ENCODE measurements around the gene PSMA8.
A peak's percentile ranks its signal among the peaks of the same experiment; 100 is the strongest.
"Not testable (repeated sequence)": the region's sequence is repeated elsewhere in the genome, so short reads cannot be mapped to it uniquely, and the experiment has no call there.

Gene PSMA8

GRCh38 chr18:26225915-26226228 is 92.2 kb downstream of the PSMA8 start:
- H3K36me3 Mint-ChIP-seq (ENCODE audit: insufficient read depth) = peaks cover 14% of the 10 kb centered on the region
- peaks cover 32% of the 10 kb centered on the region for H3K4me1 Mint-ChIP-seq
- H3K4me3 Mint-ChIP-seq = peak overlapping the region; percentile 91
- H3K27me3 Mint-ChIP-seq = no peaks in the 10 kb centered on the region
- ATAC-seq (replicated peaks; ENCODE audit: extremely low read depth, poor library complexity, severe bottlenecking) (no peak), DNase-seq (ENCODE audit: low spot score in 2 of 2) (no peak)
- H3K9me3 Mint-ChIP-seq = no peaks in the 10 kb centered on the region
- H3K27ac Mint-ChIP-seq (ENCODE audit: low read depth) = peak overlapping the region; percentile 94

- no peaks in the 10 kb centered on the region for H3K9me3 Mint-ChIP-seq
- peak within 1 kb of the TSS; percentile 91 for H3K4me3 Mint-ChIP-seq
- DNase-seq (ENCODE audit: low spot score in 2 of 2) = peak; percentile 82 to 86
- peak; percentile 87 for ATAC-seq (replicated peaks; ENCODE audit: extremely low read depth, poor library complexity, severe bottlenecking)
- H3K4me1 Mint-ChIP-seq = peaks cover 32% of the 10 kb centered on the region
- no peaks in the 10 kb centered on the region for H3K27me3 Mint-ChIP-seq
- H3K27ac Mint-ChIP-seq (ENCODE audit: low read depth) = peak within 1 kb of the TSS; percentile 94
- H3K36me3 Mint-ChIP-seq (ENCODE audit: insufficient read depth) = peaks cover 14% of the 10 kb centered on the region
Measured at GRCh38 chr18:26226229-26227050, 92.8 kb downstream of the PSMA8 start, which contains the start of gene TAF4B. TAF4B (plus strand) TSS chr18:26226445; CDS start chr18:26226934, 489 bp downstream.

GRCh38 chr18:26227051-26227670 is 93.5 kb downstream of the PSMA8 start:
- peak; percentile 2 for ATAC-seq (replicated peaks; ENCODE audit: extremely low read depth, poor library complexity, severe bottlenecking)
- Mint-ChIP-seq H3K36me3 (ENCODE audit: insufficient read depth) (peaks cover 14% of the 10 kb centered on the region), H3K4me1 (peaks cover 32% of the 10 kb centered on the region), H3K9me3 (no peaks in the 10 kb centered on the region), H3K27ac (ENCODE audit: low read depth) (peak overlapping the region; percentile 74), H3K4me3 (peak overlapping the region; percentile 91), H3K27me3 (no peaks in the 10 kb centered on the region)
- no peak for DNase-seq (ENCODE audit: low spot score in 2 of 2)

GRCh38 chr18:26228562-26229260 is 95.0 kb downstream of the PSMA8 start:
- H3K4me3 Mint-ChIP-seq = no peak overlapping the region
- no peak for DNase-seq (ENCODE audit: low spot score in 2 of 2)
- peaks cover 14% of the 10 kb centered on the region for H3K36me3 Mint-ChIP-seq (ENCODE audit: insufficient read depth)
- ATAC-seq (replicated peaks; ENCODE audit: extremely low read depth, poor library complexity, severe bottlenecking) = no peak
- no peak overlapping the region for H3K27ac Mint-ChIP-seq (ENCODE audit: low read depth)
- peaks cover 43% of the 10 kb centered on the region for H3K4me1 Mint-ChIP-seq
- no peaks in the 10 kb centered on the region for H3K27me3 Mint-ChIP-seq
- H3K9me3 Mint-ChIP-seq = no peaks in the 10 kb centered on the region

GRCh38 chr18:26230497-26230896 is 96.8 kb downstream of the PSMA8 start:
- H3K36me3 Mint-ChIP-seq (ENCODE audit: insufficient read depth) = peaks cover 10% of the 10 kb centered on the region
- H3K4me3 Mint-ChIP-seq = no peak overlapping the region
- ATAC-seq (replicated peaks; ENCODE audit: extremely low read depth, poor library complexity, severe bottlenecking) (no peak), DNase-seq (ENCODE audit: low spot score in 2 of 2) (no peak)
- H3K27ac Mint-ChIP-seq (ENCODE audit: low read depth) = no peak overlapping the region
- H3K27me3 Mint-ChIP-seq = no peaks in the 10 kb centered on the region
- no peaks in the 10 kb centered on the region for H3K9me3 Mint-ChIP-seq
- H3K4me1 Mint-ChIP-seq = peaks cover 42% of the 10 kb centered on the region

- Mint-ChIP-seq H3K4me1 (peaks cover 21% of the 10 kb centered on the region), H3K36me3 (ENCODE audit: insufficient read depth) (no peaks in the 10 kb centered on the region)
- no peak for DNase-seq (ENCODE audit: low spot score in 2 of 2)
Measured at GRCh38 chr18:26233208-26233607, 99.5 kb downstream of the PSMA8 start.

GRCh38 chr18:26237363-26237762 is 103.7 kb downstream of the PSMA8 start:
- H3K27me3 Mint-ChIP-seq; ATAC-seq (replicated peaks; ENCODE audit: extremely low read depth, poor library complexity, severe bottlenecking); H3K36me3 Mint-ChIP-seq (ENCODE audit: insufficient read depth); H3K4me3 Mint-ChIP-seq; H3K27ac Mint-ChIP-seq (ENCODE audit: low read depth); DNase-seq (ENCODE audit: low spot score in 2 of 2); H3K9me3 Mint-ChIP-seq: not testable (repeated sequence)
- H3K4me1 Mint-ChIP-seq = peaks cover 19% of the 10 kb centered on the region

More at GRCh38 chr18:26233208-26233607, 99.5 kb downstream of the PSMA8 start:
- Mint-ChIP-seq H3K27me3 (no peaks in the 10 kb centered on the region), H3K27ac (ENCODE audit: low read depth) (no peak overlapping the region), H3K9me3 (no peaks in the 10 kb centered on the region), H3K4me3 (no peak overlapping the region)
- ATAC-seq (replicated peaks; ENCODE audit: extremely low read depth, poor library complexity, severe bottlenecking) = no peak

- H3K4me1 Mint-ChIP-seq; H3K27ac Mint-ChIP-seq (ENCODE audit: low read depth); ATAC-seq (replicated peaks; ENCODE audit: extremely low read depth, poor library complexity, severe bottlenecking); H3K27me3 Mint-ChIP-seq; H3K4me3 Mint-ChIP-seq; DNase-seq (ENCODE audit: low spot score in 2 of 2); H3K36me3 Mint-ChIP-seq (ENCODE audit: insufficient read depth): not testable (repeated sequence)
- H3K9me3 Mint-ChIP-seq = peaks cover 15% of the 10 kb centered on the region
Measured at GRCh38 chr18:26238718-26239117, 105.0 kb downstream of the PSMA8 start.

- H3K9me3 Mint-ChIP-seq = peaks cover 15% of the 10 kb centered on the region
- not testable (repeated sequence) for H3K27me3 Mint-ChIP-seq; H3K4me3 Mint-ChIP-seq; H3K4me1 Mint-ChIP-seq; H3K36me3 Mint-ChIP-seq (ENCODE audit: insufficient read depth); DNase-seq (ENCODE audit: low spot score in 2 of 2); H3K27ac Mint-ChIP-seq (ENCODE audit: low read depth); ATAC-seq (replicated peaks; ENCODE audit: extremely low read depth, poor library complexity, severe bottlenecking)
Measured at GRCh38 chr18:26242392-26242791, 108.7 kb downstream of the PSMA8 start.
